Aorta (tissue), 5 donors: ENCODE measurements around the gene CD27. TPM values are rescaled to one million over a fixed set of nuclear protein-coding genes. Genes with fewer than 3 reads are reported as not detected.

Experiments used
- ATAC-seq: fragments of 200-7000 bp; cut with Tn5 transposase; one replicate; pipeline ENCODE4 v1.9.1; 2022; ENCODE audit warnings: moderate library complexity; ENCODE audit not compliant: low FRiP score
- DNase-seq, 2 donors: peaks; one replicate each; pipeline ENCODE4 v3.0.0-alpha.2; 2020
- H3K27ac ChIP-seq, 2 donors: one replicate each; pipeline ENCODE4 v1.5.1; 2013; ENCODE audit warnings: low read length in 2 of 2, mild to moderate bottlenecking in 2 of 2, moderate library complexity in 2 of 2, control low read depth in 1 of 2, inconsistent platforms in 1 of 2, low read depth in 1 of 2
- H3K27me3 ChIP-seq, 2 donors: one replicate each; pipeline ENCODE4 v1.6.1; 2013; ENCODE audit warnings: control low read depth in 1 of 2, low read length in 1 of 2, mild to moderate bottlenecking in 1 of 2, moderate library complexity in 1 of 2; ENCODE audit not compliant: insufficient read depth in 2 of 2, control insufficient read depth in 1 of 2
- H3K36me3 ChIP-seq, 2 donors: one replicate each; pipeline ENCODE4 v1.6.1; 2013; ENCODE audit warnings: control low read depth in 1 of 2, low read length in 1 of 2, mild to moderate bottlenecking in 1 of 2; ENCODE audit not compliant: insufficient read depth in 2 of 2, control insufficient read depth in 1 of 2
- H3K4me1 ChIP-seq, 2 donors: one replicate each; pipeline ENCODE4 v1.6.1; 2013; ENCODE audit warnings: low read length in 2 of 2, control low read depth in 1 of 2, mild to moderate bottlenecking in 1 of 2, moderate library complexity in 1 of 2; ENCODE audit not compliant: insufficient read depth in 2 of 2, control insufficient read depth in 1 of 2
- H3K4me3 ChIP-seq, 2 donors: one replicate each; pipeline ENCODE4 v1.5.1; 2013; ENCODE audit warnings: low read length in 2 of 2, control low read depth in 1 of 2, mild to moderate bottlenecking in 1 of 2
- H3K9me3 ChIP-seq: one replicate; pipeline ENCODE4 v1.6.1; 2013; ENCODE audit warnings: mild to moderate bottlenecking, low read length; ENCODE audit not compliant: control insufficient read depth
- WGBS, 2 donors: extraction: QIAGEN DNeasy Blood & Tissue Kit; methylation state at CpG; one replicate each; pipeline ENCODE4 v1.1.7; 2013; 5-methylcytosine and 5-hydroxymethylcytosine counted together
- intact Hi-C, 2 donors: fragments of 100-400 bp; cut with DNase I; formaldehyde crosslinking; loops; one replicate each; pipeline versions ENCODE4 v1.14.2 to v1.15.0; 2022
- long read RNA-seq, 2 donors: library from polyadenylated mRNA; unstranded; transcript quantifications; one replicate each; pipeline ENCODE4 v2.0.0, GENCODE V29; 2020 to 2021
- polyA plus RNA-seq, 2 donors: library from polyadenylated mRNA; stranded (reverse); fragments of 200-250 nt; gene quantifications; one replicate each; pipeline ENCODE4 v1.2.3, GENCODE V29; 2013
- total RNA-seq, 2 donors: library from RNA; stranded (reverse); fragmentation: NEBNext Ultra II Directional; extraction: Animal tissue kit (Norgen Biotek cat#: 25700); gene quantifications; one replicate each; pipeline ENCODE4 v1.2.1, GENCODE V29; 2021
- donor health status: healthy with polysubstance abuse.
- donor health status: Bipolar disorder and iron deficiency.
- donor health status: DM: no; HTN: no; CAD: no.
- donor health status: DM: no; HTN: no; CAD: no.
- donor health status: DM: yes; HTN: yes; CAD: no.

The CD27 gene
- total RNA-seq = 1 to 10 TPM; 1.2 TPM
- under 1 TPM; 0.51 to 0.88 TPM for polyA plus RNA-seq
- long read RNA-seq, donor 1 = 0 reads
- long read RNA-seq, donor 2 = 0 reads

- Histone ChIP-seq H3K4me3 (no peak within 1 kb of the TSS), H3K4me1 (no peaks in the 10 kb centered on the region), H3K9me3 (no peaks in the 10 kb centered on the region), H3K27ac (no peak within 1 kb of the TSS), H3K27me3 (no peaks in the 10 kb centered on the region), H3K36me3 (no peaks in the 10 kb centered on the region)
- ATAC-seq = no peak
- WGBS, 2 donors = 83 to 84% methylated on average over 16 of the region's 16 CpGs
- DNase-seq = peak in 1 of 2 donors; percentile 67
- intact Hi-C loops = no loop called here
These were observed at the start of gene CD27 for GRCh38 chr12:6444704-6445688. Gene CD27, plus strand, starts transcription at chr12:6444955. Its CDS starts 141 bp downstream, at chr12:6445096.

- H3K27me3 ChIP-seq = no peaks in the 10 kb centered on the region
- H3K4me3 ChIP-seq = no peak overlapping the region
- 85 to 86% methylated on average over 2 of the region's 2 CpGs for WGBS, 2 donors
- no peak overlapping the region for H3K27ac ChIP-seq
- DNase-seq = no peak
- no peaks in the 10 kb centered on the region for H3K9me3 ChIP-seq
- ATAC-seq = no peak
- intact Hi-C loops = no loop called here
- no peaks in the 10 kb centered on the region for H3K4me1 ChIP-seq
- peaks cover 0 to 3% of the 10 kb centered on the region in 2 donors for H3K36me3 ChIP-seq
These were observed 48.7 kb upstream of the CD27 start for GRCh38 chr12:6396031-6396430.

GRCh38 chr12:6399884-6400644 lies 44.7 kb upstream of the CD27 start:
- intact Hi-C loops = no loop called here
- WGBS, 2 donors = 90 to 94% methylated on average over 7 of the region's 7 CpGs
- Histone ChIP-seq H3K36me3 (no peaks in the 10 kb centered on the region), H3K4me1 (no peaks in the 10 kb centered on the region), H3K27me3 (no peaks in the 10 kb centered on the region), H3K27ac (no peak overlapping the region), H3K4me3 (no peak overlapping the region), H3K9me3 (no peaks in the 10 kb centered on the region)
- no peak for ATAC-seq
- no peak for DNase-seq

- no peak for DNase-seq
- no peaks in the 10 kb centered on the region for H3K27me3 ChIP-seq
- intact Hi-C loops = no loop called here
- H3K9me3 ChIP-seq = no peaks in the 10 kb centered on the region
- no peaks in the 10 kb centered on the region for H3K4me1 ChIP-seq
- H3K36me3 ChIP-seq = no peaks in the 10 kb centered on the region
- no peak overlapping the region for H3K27ac ChIP-seq
- no peak for ATAC-seq
- H3K4me3 ChIP-seq = no peak overlapping the region
- WGBS, 2 donors = 91 to 95% methylated on average over 5 of the region's 5 CpGs
These were observed 40.4 kb upstream of the CD27 start for GRCh38 chr12:6404390-6404789.

GRCh38 chr12:6405963-6406362 lies 38.8 kb upstream of the CD27 start:
- H3K9me3 ChIP-seq = no peaks in the 10 kb centered on the region
- ATAC-seq = no peak
- H3K4me3 ChIP-seq = no peak overlapping the region
- intact Hi-C loops = no loop called here
- no peak overlapping the region for H3K27ac ChIP-seq
- 53 to 58% methylated on average over 6 of the region's 6 CpGs for WGBS, 2 donors
- no peaks in the 10 kb centered on the region for H3K36me3 ChIP-seq
- no peaks in the 10 kb centered on the region for H3K4me1 ChIP-seq
- no peaks in the 10 kb centered on the region for H3K27me3 ChIP-seq
- DNase-seq = no peak

GRCh38 chr12:6407236-6407954 lies 37.4 kb upstream of the CD27 start:
- no peak overlapping the region for H3K27ac ChIP-seq
- no peak overlapping the region for H3K4me3 ChIP-seq
- H3K4me1 ChIP-seq = no peaks in the 10 kb centered on the region
- no peak for DNase-seq
- H3K36me3 ChIP-seq = no peaks in the 10 kb centered on the region
- intact Hi-C loops = no loop called here
- no peak for ATAC-seq
- WGBS, 2 donors = 94% methylated on average over 10 of the region's 10 CpGs
- H3K9me3 ChIP-seq = no peaks in the 10 kb centered on the region
- no peaks in the 10 kb centered on the region for H3K27me3 ChIP-seq

- 91 to 96% methylated on average over 3 of the region's 3 CpGs for WGBS, 2 donors
- H3K27me3 ChIP-seq = no peaks in the 10 kb centered on the region
- no peaks in the 10 kb centered on the region for H3K36me3 ChIP-seq
- H3K9me3 ChIP-seq = no peaks in the 10 kb centered on the region
- intact Hi-C loops = no loop called here
- no peak overlapping the region for H3K27ac ChIP-seq
- H3K4me3 ChIP-seq = no peak overlapping the region
- ATAC-seq (no peak), DNase-seq (no peak)
- no peaks in the 10 kb centered on the region for H3K4me1 ChIP-seq
These were observed 28.2 kb upstream of the CD27 start for GRCh38 chr12:6416596-6416995.

GRCh38 chr12:6418796-6419195 lies 26.0 kb upstream of the CD27 start:
- ATAC-seq = no peak
- 79 to 82% methylated on average over 6 of the region's 6 CpGs for WGBS, 2 donors
- no peak overlapping the region for H3K27ac ChIP-seq

More at GRCh38 chr12:6418796-6419195, 26.0 kb upstream of the CD27 start:
- H3K4me3 ChIP-seq = no peak overlapping the region
- no peaks in the 10 kb centered on the region for H3K27me3 ChIP-seq
- DNase-seq = no peak
- H3K36me3 ChIP-seq = no peaks in the 10 kb centered on the region
- H3K9me3 ChIP-seq = no peaks in the 10 kb centered on the region
- H3K4me1 ChIP-seq = no peaks in the 10 kb centered on the region
- intact Hi-C loops = no loop called here
